Astrocyte (in vitro differentiated cells and primary cell): ENCODE measurements around the gene CYP2U1. TPM values are rescaled to one million over a fixed set of nuclear protein-coding genes. Genes with fewer than 3 reads are reported as not detected.

Experiments used
- DNase-seq: peaks from one replicate; pipeline ENCODE4 v3.0.0-alpha.2; 2010; ENCODE audit warnings: low read depth
- FAIRE-seq: peaks from 2 replicates; lab custom pipeline; 2011; peaks lifted over from hg19 to GRCh38; lab: Jason Lieb, UNC
- H2AFZ ChIP-seq: 2 replicates; pipeline ENCODE4 v1.6.0; 2012; ENCODE audit warnings: low read depth, low read length, inconsistent platforms
- H3K27ac ChIP-seq: 2 replicates; pipeline ENCODE4 v1.5.1; 2011; ENCODE audit warnings: low read depth, low read length, inconsistent platforms
- H3K27me3 ChIP-seq: 2 replicates; pipeline ENCODE4 v1.6.0; 2011; ENCODE audit warnings: low read length, inconsistent platforms; ENCODE audit not compliant: insufficient read depth
- H3K36me3 ChIP-seq: 2 replicates; pipeline ENCODE4 v1.5.1; 2011; ENCODE audit warnings: low read length, inconsistent platforms; ENCODE audit not compliant: insufficient read depth
- H3K4me1 ChIP-seq: 2 replicates; pipeline ENCODE4 v1.5.1; 2011; ENCODE audit warnings: low read length, inconsistent platforms; ENCODE audit not compliant: insufficient read depth
- H3K4me2 ChIP-seq: 2 replicates; pipeline ENCODE4 v1.6.0; 2012; ENCODE audit warnings: low read length, inconsistent platforms
- H3K4me3 ChIP-seq: 2 replicates; pipeline ENCODE4 v1.5.1; 2011; ENCODE audit warnings: low read depth, mild to moderate bottlenecking, low read length, inconsistent platforms; ENCODE audit not compliant: insufficient read depth
- H3K79me2 ChIP-seq: 2 replicates; pipeline ENCODE4 v1.6.0; 2012; ENCODE audit warnings: mild to moderate bottlenecking, low read length, inconsistent platforms; ENCODE audit not compliant: insufficient read depth
- H3K9ac ChIP-seq: 2 replicates; pipeline ENCODE4 v1.6.0; 2012; ENCODE audit warnings: mild to moderate bottlenecking, low read length, inconsistent platforms
- H3K9me3 ChIP-seq: 2 replicates; pipeline ENCODE4 v1.5.1; 2012; ENCODE audit warnings: low read depth, mild to moderate bottlenecking, low read length, inconsistent platforms; ENCODE audit not compliant: insufficient read depth
- H4K20me1 ChIP-seq: 2 replicates; pipeline ENCODE4 v1.6.0; 2012; ENCODE audit warnings: low read length, inconsistent platforms; ENCODE audit not compliant: insufficient read depth
- H3K27ac Mint-ChIP-seq: one replicate; pipeline ENCODE4 v1.8.0; 2021; ENCODE audit warnings: mild to moderate bottlenecking, mixed read lengths; ENCODE audit not compliant: unreplicated experiment
- H3K27me3 Mint-ChIP-seq: one replicate; pipeline ENCODE4 v1.8.0; 2021; ENCODE audit warnings: low read depth, mixed read lengths; ENCODE audit not compliant: unreplicated experiment
- H3K36me3 Mint-ChIP-seq: one replicate; pipeline ENCODE4 v1.8.0; 2021; ENCODE audit warnings: low read depth, mixed read lengths; ENCODE audit not compliant: unreplicated experiment
- H3K4me1 Mint-ChIP-seq: one replicate; pipeline ENCODE4 v1.8.0; 2021; ENCODE audit warnings: low read depth, mixed read lengths; ENCODE audit not compliant: unreplicated experiment
- H3K4me3 Mint-ChIP-seq: one replicate; pipeline ENCODE4 v1.8.0; 2021; ENCODE audit warnings: mild to moderate bottlenecking, moderate library complexity, mixed read lengths; ENCODE audit not compliant: unreplicated experiment
- H3K9me3 Mint-ChIP-seq: one replicate; pipeline ENCODE4 v1.8.0; 2021; ENCODE audit warnings: mild to moderate bottlenecking, mixed read lengths; ENCODE audit not compliant: unreplicated experiment
- EZH2 ChIP-seq: IDR thresholded peaks from 2 replicates; pipeline ENCODE4 v1.6.1; 2012; ENCODE audit warnings: mild to moderate bottlenecking, low read length, inconsistent platforms; ENCODE audit not compliant: insufficient read depth
- total RNA-seq: library from RNA; stranded (reverse); gene quantifications from 2 replicates; pipeline ENCODE4 v1.2.1, GENCODE V29; 2021
- TF ChIP-seq, protein P1 (sequence below): IDR thresholded peaks from 2 replicates; pipeline ENCODE4 v1.5.1; 2011; ENCODE audit warnings: low read depth, mild to moderate bottlenecking, inconsistent platforms, low read length, moderate library complexity; ENCODE audit not compliant: insufficient read depth

CYP2U1 gene
- total RNA-seq, 1 donor from 2014 or later = 7.6 TPM

DNA sequence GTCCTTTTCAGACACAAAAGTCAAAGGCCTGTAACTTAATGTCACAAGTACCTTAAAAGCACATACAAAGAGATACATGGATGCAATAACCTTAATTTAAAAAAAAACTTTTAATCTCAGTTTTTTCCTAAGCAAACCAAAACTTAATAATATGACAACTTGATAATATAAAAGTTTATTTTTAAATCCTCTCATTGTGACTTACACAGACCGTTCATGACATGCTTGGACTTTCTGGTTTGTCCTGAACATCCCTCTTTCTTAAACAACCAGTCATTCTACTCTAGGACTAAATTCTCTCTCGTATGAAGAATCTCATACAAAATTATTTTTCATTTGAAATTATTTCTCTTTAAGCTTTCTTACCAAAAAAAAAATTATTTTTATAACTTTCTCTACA, 43.1 kb upstream of the CYP2U1 start:
- Histone ChIP-seq H3K9ac (no peak overlapping the region), H2AFZ (no peak overlapping the region), H3K79me2 (no peaks in the 10 kb centered on the region), H3K27me3 (no peaks in the 10 kb centered on the region), H3K4me3 (no peak overlapping the region), H3K27ac (no peak overlapping the region), H3K9me3 (no peaks in the 10 kb centered on the region), H4K20me1 (no peaks in the 10 kb centered on the region), H3K4me2 (no peak overlapping the region), H3K4me1 (no peaks in the 10 kb centered on the region), H3K36me3 (no peaks in the 10 kb centered on the region)
- H3K9me3 Mint-ChIP-seq = peaks cover 6% of the 10 kb centered on the region
- no peak overlapping the region for H3K4me3 Mint-ChIP-seq
- H3K4me1 Mint-ChIP-seq = no peaks in the 10 kb centered on the region
- TF ChIP-seq, protein P1, sequence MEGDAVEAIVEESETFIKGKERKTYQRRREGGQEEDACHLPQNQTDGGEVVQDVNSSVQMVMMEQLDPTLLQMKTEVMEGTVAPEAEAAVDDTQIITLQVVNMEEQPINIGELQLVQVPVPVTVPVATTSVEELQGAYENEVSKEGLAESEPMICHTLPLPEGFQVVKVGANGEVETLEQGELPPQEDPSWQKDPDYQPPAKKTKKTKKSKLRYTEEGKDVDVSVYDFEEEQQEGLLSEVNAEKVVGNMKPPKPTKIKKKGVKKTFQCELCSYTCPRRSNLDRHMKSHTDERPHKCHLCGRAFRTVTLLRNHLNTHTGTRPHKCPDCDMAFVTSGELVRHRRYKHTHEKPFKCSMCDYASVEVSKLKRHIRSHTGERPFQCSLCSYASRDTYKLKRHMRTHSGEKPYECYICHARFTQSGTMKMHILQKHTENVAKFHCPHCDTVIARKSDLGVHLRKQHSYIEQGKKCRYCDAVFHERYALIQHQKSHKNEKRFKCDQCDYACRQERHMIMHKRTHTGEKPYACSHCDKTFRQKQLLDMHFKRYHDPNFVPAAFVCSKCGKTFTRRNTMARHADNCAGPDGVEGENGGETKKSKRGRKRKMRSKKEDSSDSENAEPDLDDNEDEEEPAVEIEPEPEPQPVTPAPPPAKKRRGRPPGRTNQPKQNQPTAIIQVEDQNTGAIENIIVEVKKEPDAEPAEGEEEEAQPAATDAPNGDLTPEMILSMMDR = no peak
- no peak for TF ChIP-seq EZH2
- FAIRE-seq (no peak), DNase-seq (no peak)
- H3K36me3 Mint-ChIP-seq = peaks cover 15% of the 10 kb centered on the region
- no peaks in the 10 kb centered on the region for H3K27me3 Mint-ChIP-seq
- no peak overlapping the region for H3K27ac Mint-ChIP-seq

DNA sequence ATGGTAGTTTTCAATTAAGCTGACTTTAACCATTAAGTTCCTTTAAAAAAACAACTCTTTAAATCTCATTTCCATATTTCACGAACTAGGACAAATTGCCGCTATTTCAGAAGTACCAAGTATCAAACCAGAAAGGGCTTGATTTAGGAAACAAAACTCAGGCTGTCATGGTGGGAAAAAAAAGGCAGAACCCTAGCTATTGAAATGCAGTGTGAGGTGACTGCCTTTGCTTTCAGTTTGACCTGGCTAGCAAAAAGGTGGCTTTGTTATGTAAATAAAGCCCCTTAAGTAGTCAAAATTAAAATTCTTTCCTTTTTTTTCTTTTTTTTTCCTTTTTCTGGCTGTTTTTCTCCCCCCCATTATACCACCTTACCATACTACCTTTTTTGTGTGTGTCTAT, 40.6 kb upstream of the CYP2U1 start:
- Histone ChIP-seq H2AFZ (no peak overlapping the region), H3K36me3 (no peaks in the 10 kb centered on the region), H3K4me3 (no peak overlapping the region), H3K27me3 (no peaks in the 10 kb centered on the region), H3K79me2 (no peaks in the 10 kb centered on the region), H3K9me3 (no peaks in the 10 kb centered on the region), H3K4me1 (peaks cover 4% of the 10 kb centered on the region), H4K20me1 (no peaks in the 10 kb centered on the region), H3K27ac (no peak overlapping the region), H3K4me2 (no peak overlapping the region), H3K9ac (no peak overlapping the region)
- Mint-ChIP-seq H3K36me3 (peaks cover 9% of the 10 kb centered on the region), H3K27me3 (no peaks in the 10 kb centered on the region), H3K4me1 (peaks cover 8% of the 10 kb centered on the region), H3K27ac (no peak overlapping the region), H3K9me3 (peaks cover 3% of the 10 kb centered on the region), H3K4me3 (no peak overlapping the region)
- TF ChIP-seq, protein P1 = no peak
- no peak for TF ChIP-seq EZH2
- no peak for FAIRE-seq
- DNase-seq = no peak

DNA sequence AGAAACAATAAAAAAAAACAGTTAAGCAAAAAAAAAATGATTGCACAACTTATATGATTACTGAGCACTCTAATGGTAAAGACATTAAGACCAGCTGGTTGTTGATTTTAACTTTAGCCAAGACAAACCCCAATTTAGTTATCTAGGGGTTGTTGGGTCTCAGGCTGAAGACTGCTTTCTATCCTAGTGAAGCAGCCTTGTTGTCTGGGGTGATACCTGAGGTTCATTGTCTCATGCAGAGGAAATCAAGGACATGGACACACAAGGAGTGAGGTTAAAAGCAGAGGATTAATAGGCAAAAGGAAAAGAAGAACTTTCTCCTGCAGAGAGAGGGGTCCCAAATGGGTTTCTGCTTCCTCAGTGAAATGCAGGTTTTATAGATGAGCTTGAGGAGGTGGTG, 40.0 kb upstream of the CYP2U1 start:
- Histone ChIP-seq H4K20me1 (no peaks in the 10 kb centered on the region), H3K27me3 (no peaks in the 10 kb centered on the region), H3K27ac (no peak overlapping the region), H3K79me2 (no peaks in the 10 kb centered on the region), H3K9ac (no peak overlapping the region), H3K4me3 (no peak overlapping the region), H3K4me1 (peaks cover 6% of the 10 kb centered on the region), H3K36me3 (no peaks in the 10 kb centered on the region), H3K4me2 (no peak overlapping the region), H3K9me3 (no peaks in the 10 kb centered on the region), H2AFZ (no peak overlapping the region)
- H3K27ac Mint-ChIP-seq = no peak overlapping the region
- peaks cover 3% of the 10 kb centered on the region for H3K9me3 Mint-ChIP-seq
- H3K4me3 Mint-ChIP-seq = no peak overlapping the region
- peaks cover 9% of the 10 kb centered on the region for H3K36me3 Mint-ChIP-seq
- H3K4me1 Mint-ChIP-seq = peaks cover 13% of the 10 kb centered on the region
- no peak for TF ChIP-seq EZH2
- TF ChIP-seq, protein P1 = no peak
- no peaks in the 10 kb centered on the region for H3K27me3 Mint-ChIP-seq
- DNase-seq = no peak
- FAIRE-seq = no peak
